ENCODE data around the gene GRM2.

The GRM2 gene

DNA sequence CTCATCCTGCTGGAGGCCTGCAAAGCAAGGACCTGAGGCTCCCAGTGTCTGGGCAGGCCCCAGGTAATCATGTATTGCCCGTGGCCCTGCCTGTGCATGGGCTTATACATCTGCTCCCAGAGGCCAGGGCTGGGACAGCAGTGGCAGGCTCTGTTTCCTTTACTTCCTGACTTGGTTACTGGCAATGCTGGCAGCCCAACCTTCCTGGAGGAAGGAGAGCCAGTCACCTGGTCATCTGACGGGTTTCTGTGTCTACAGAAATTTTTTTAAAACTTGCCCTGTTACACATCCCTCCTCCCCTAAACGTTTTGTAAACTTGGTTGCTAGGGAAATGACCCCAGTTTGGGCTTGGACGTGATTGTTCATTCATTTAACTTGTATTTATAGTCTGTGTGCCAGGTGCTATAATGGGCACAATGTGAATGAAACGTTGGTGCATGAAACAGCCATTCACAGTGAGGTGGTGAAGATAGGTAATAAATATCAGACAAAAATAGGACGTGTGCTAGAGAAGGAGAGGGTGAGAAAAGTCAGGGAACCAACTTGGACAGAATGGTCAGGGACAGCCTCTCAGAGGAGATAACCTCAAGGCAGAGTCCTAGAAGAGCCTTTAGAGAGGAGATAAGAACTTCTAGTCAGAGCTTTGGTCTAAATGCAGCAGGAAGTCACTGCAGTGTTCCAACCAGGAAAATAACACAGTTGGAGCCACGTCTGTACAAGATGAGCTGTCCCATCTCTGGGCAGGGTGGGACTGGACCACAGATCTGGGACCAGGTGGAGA is 21.7 kb upstream of the GRM2 start:
- H3K4me3 ChIP-seq (ENCODE audit: low read depth, low read length) = no peak overlapping the region
- peak; percentile 50 for DNase-seq (ENCODE audit: low read depth)
- 0 out of 2 replicates have a peak, but pooled peaks have one; percentile 8 for TF ChIP-seq CTCF (IDR thresholded peaks at IDR 0.05; ENCODE audit: control insufficient read depth, extremely low read depth, insufficient read depth)

- no peak for TF ChIP-seq CTCF (IDR thresholded peaks at IDR 0.05; ENCODE audit: control insufficient read depth, extremely low read depth, insufficient read depth)
- no peak for DNase-seq (ENCODE audit: low read depth)
- no peak overlapping the region for H3K4me3 ChIP-seq (ENCODE audit: low read depth, low read length)
These were observed 20.8 kb upstream of the GRM2 start for GRCh38 chr3:51686056-51686455.

- H3K4me3 ChIP-seq (ENCODE audit: low read depth, low read length) = no peak overlapping the region
- TF ChIP-seq CTCF (IDR thresholded peaks at IDR 0.05; ENCODE audit: control insufficient read depth, extremely low read depth, insufficient read depth) = no peak
- no peak for DNase-seq (ENCODE audit: low read depth)
These were observed 20.2 kb upstream of the GRM2 start for GRCh38 chr3:51686512-51687215.

GRCh38 chr3:51687431-51688205 is 19.2 kb upstream of the GRM2 start:
- H3K4me3 ChIP-seq (ENCODE audit: low read depth, low read length) = no peak overlapping the region
- DNase-seq (ENCODE audit: low read depth) = no peak
- TF ChIP-seq CTCF (IDR thresholded peaks at IDR 0.05; ENCODE audit: control insufficient read depth, extremely low read depth, insufficient read depth) = no peak

- no peak for TF ChIP-seq CTCF (IDR thresholded peaks at IDR 0.05; ENCODE audit: control insufficient read depth, extremely low read depth, insufficient read depth)
- no peak overlapping the region for H3K4me3 ChIP-seq (ENCODE audit: low read depth, low read length)
- no peak for DNase-seq (ENCODE audit: low read depth)
These were observed 18.7 kb upstream of the GRM2 start for GRCh38 chr3:51688206-51688600.

DNA sequence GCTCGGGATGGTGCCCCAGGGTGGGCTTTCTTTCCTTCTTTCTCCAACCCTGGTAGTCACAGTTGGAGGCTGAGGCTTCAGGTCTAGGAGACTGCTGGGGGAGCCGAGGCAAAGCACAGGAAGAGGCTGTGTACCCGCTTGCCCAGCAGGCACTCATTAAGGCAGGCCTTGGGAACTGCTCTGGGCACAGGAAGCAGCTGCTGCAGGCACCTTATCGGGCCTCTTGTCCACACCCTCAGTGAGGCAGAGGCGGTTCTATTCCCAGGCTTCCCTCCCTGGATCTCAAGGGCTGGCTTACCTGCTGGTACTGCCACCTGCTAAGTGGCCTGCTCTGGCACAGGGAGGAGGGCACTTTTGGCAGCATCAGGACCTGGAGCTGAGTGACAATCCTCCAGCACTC is 15.8 kb upstream of the GRM2 start:
- no peak overlapping the region for H3K4me3 ChIP-seq (ENCODE audit: low read depth, low read length)
- TF ChIP-seq CTCF (IDR thresholded peaks at IDR 0.05; ENCODE audit: control insufficient read depth, extremely low read depth, insufficient read depth) = no peak
- no peak for DNase-seq (ENCODE audit: low read depth)
